CD4-positive, CD25-positive, alpha-beta regulatory T cell (primary cell): ENCODE data around the gene GSTA4. TPM values are rescaled to one million over a fixed set of nuclear protein-coding genes. Genes with fewer than 3 reads are reported as not detected.
"Not testable (repeated sequence)": the region's sequence is repeated elsewhere in the genome, so short reads cannot be mapped to it uniquely, and the experiment has no call there.

Experiments used
- ATAC-seq, 2 donors: fragments of 150-1000 bp; cut with Tn5 transposase; one replicate each; pipeline ENCODE4 v1.10.0; 2021; ENCODE audit warnings: low read depth in 2 of 2, moderate number of reproducible peaks in 2 of 2, moderate library complexity in 1 of 2
- DNase-seq, 3 donors: peaks; one replicate each; pipeline versions ENCODE4 v3.0.0 to v3.0.0-alpha.2; 2012 to 2022; ENCODE audit warnings: mixed read lengths in 1 of 3
- H3K27ac ChIP-seq: one replicate; pipeline ENCODE4 v1.7.0; 2013; ENCODE audit warnings: mild to moderate bottlenecking, low read length; ENCODE audit not compliant: insufficient read depth, poor library complexity, severe bottlenecking
- H3K27me3 ChIP-seq: one replicate; pipeline ENCODE4 v1.7.0; 2013; ENCODE audit warnings: low read length; ENCODE audit not compliant: control insufficient read depth, insufficient read depth
- H3K36me3 ChIP-seq: one replicate; pipeline ENCODE4 v1.7.0; 2013; ENCODE audit warnings: mild to moderate bottlenecking, low read length, moderate library complexity; ENCODE audit not compliant: control insufficient read depth, insufficient read depth
- H3K4me1 ChIP-seq: 2 replicates; pipeline ENCODE4 v1.7.0; 2013; ENCODE audit warnings: mild to moderate bottlenecking, low read length; ENCODE audit not compliant: insufficient read depth, control insufficient read depth, poor library complexity, severe bottlenecking
- H3K4me3 ChIP-seq: one replicate; pipeline ENCODE4 v1.7.0; 2013; ENCODE audit warnings: low read depth, mild to moderate bottlenecking, low read length, moderate library complexity
- H3K9me3 ChIP-seq, 2 experiments: 1 replicate in 1 of 2; 2 replicates in 1 of 2; pipeline ENCODE4 v1.7.0; 2013; ENCODE audit warnings: low read length in 2 of 2, mild to moderate bottlenecking in 1 of 2, moderate library complexity in 1 of 2; ENCODE audit not compliant: control insufficient read depth in 2 of 2
- H3K27ac Mint-ChIP-seq, 3 donors: one replicate each; pipeline ENCODE4 v1.8.0; 2020 to 2022; ENCODE audit warnings: mild to moderate bottlenecking in 3 of 3, mixed read lengths in 3 of 3, moderate library complexity in 2 of 3
- H3K27me3 Mint-ChIP-seq: one replicate; pipeline ENCODE4 v1.8.0; 2022; ENCODE audit warnings: mild to moderate bottlenecking, mixed read lengths
- H3K36me3 Mint-ChIP-seq: one replicate; pipeline ENCODE4 v1.8.0; 2020; ENCODE audit warnings: mixed read lengths
- H3K4me1 Mint-ChIP-seq, 4 donors: one replicate each; pipeline ENCODE4 v1.8.0; 2020 to 2022; ENCODE audit warnings: mixed read lengths in 4 of 4, mild to moderate bottlenecking in 1 of 4
- H3K4me3 Mint-ChIP-seq, 4 donors: one replicate each; pipeline ENCODE4 v1.8.0; 2020 to 2022; ENCODE audit warnings: mild to moderate bottlenecking in 4 of 4, mixed read lengths in 4 of 4, moderate library complexity in 3 of 4
- H3K9me3 Mint-ChIP-seq, 7 donors: one replicate each; pipeline ENCODE4 v1.8.0; 2020 to 2022; ENCODE audit warnings: mixed read lengths in 7 of 7, mild to moderate bottlenecking in 3 of 7, moderate library complexity in 2 of 7
- polyA plus RNA-seq, 4 donors: library from polyadenylated mRNA; unstranded; fragments of 300-500 nt; fragmentation: Illumina TruSeq; gene quantifications; one replicate each; pipeline ENCODE4 v1.2.3, GENCODE V29; 2021
- total RNA-seq: library from RNA; stranded (reverse); gene quantifications from one replicate; pipeline ENCODE4 v1.2.3, GENCODE V29; 2022

The GSTA4 gene
- total and polyA plus RNA-seq, 5 donors from 2014 or later, result 1.1 to 4.1 (median 1.2) TPM

GRCh38 chr6:52955871-52956270, 39.2 kb downstream of the GSTA4 start:
- no peaks in the 10 kb centered on the region for H3K9me3 ChIP-seq
- H3K9me3 Mint-ChIP-seq, result no peaks in the 10 kb centered on the region
- ATAC-seq (no peak), DNase-seq (no peak)
- H3K27ac ChIP-seq, result no peak overlapping the region
- peaks cover 16% of the 10 kb centered on the region for H3K27me3 Mint-ChIP-seq
- no peak overlapping the region for H3K27ac Mint-ChIP-seq
- H3K36me3 ChIP-seq, result no peaks in the 10 kb centered on the region
- no peaks in the 10 kb centered on the region for H3K4me1 Mint-ChIP-seq
- H3K4me3 Mint-ChIP-seq, result no peak overlapping the region
- no peaks in the 10 kb centered on the region for H3K4me1 ChIP-seq
- H3K27me3 ChIP-seq, result peaks cover 3% of the 10 kb centered on the region
- H3K4me3 ChIP-seq, result no peak overlapping the region
- no peaks in the 10 kb centered on the region for H3K36me3 Mint-ChIP-seq

- H3K4me1 Mint-ChIP-seq, result no peaks in the 10 kb centered on the region
- Histone ChIP-seq H3K27me3 (peaks cover 3% of the 10 kb centered on the region), H3K4me1 (no peaks in the 10 kb centered on the region), H3K36me3 (no peaks in the 10 kb centered on the region), H3K9me3 (no peaks in the 10 kb centered on the region), H3K4me3 (no peak overlapping the region), H3K27ac (no peak overlapping the region)
- H3K27ac Mint-ChIP-seq, result no peak overlapping the region
- peaks cover 21% of the 10 kb centered on the region for H3K27me3 Mint-ChIP-seq
- no peak for DNase-seq
- H3K36me3 Mint-ChIP-seq, result no peaks in the 10 kb centered on the region
- ATAC-seq, result no peak
- H3K4me3 Mint-ChIP-seq, result no peak overlapping the region
- no peaks in the 10 kb centered on the region for H3K9me3 Mint-ChIP-seq
These were observed 40.9 kb downstream of the GSTA4 start for GRCh38 chr6:52953911-52954839.

DNA sequence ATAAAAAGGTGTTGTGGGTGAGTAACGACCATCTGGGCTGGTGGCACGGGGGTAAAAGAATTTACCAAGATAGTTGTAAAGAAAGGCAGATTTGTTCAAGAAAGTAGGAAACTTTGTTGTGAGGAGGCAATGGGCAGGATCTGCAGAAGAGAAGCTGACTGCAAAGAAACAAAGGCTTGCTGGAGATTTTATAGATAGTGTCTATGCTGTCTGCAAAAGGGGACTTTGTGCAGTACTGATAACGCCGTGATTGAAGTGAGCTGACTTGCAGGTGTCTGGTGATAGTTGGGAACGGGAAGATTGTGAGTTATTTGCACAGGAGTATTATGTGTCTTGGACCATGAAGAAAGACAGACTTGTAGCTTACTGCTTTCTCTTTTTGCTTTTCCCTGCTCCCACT, 48.8 kb downstream of the GSTA4 start:
- peaks cover 33% of the 10 kb centered on the region for H3K27me3 Mint-ChIP-seq
- no peak for ATAC-seq
- H3K4me3 Mint-ChIP-seq, result no peak overlapping the region

GRCh38 chr6:52942821-52943220, 52.3 kb downstream of the GSTA4 start:
- H3K4me1 ChIP-seq, H3K27me3 ChIP-seq, H3K4me3 Mint-ChIP-seq, H3K4me3 ChIP-seq, H3K36me3 ChIP-seq, H3K36me3 Mint-ChIP-seq, ATAC-seq, H3K9me3 Mint-ChIP-seq, H3K4me1 Mint-ChIP-seq, H3K9me3 ChIP-seq, H3K27ac Mint-ChIP-seq, H3K27ac ChIP-seq, DNase-seq: not testable (repeated sequence)
- peaks cover 31% of the 10 kb centered on the region for H3K27me3 Mint-ChIP-seq

More for the DNA sequence above, 48.8 kb downstream of the GSTA4 start:
- no peak overlapping the region for H3K27ac ChIP-seq
- no peaks in the 10 kb centered on the region for H3K36me3 Mint-ChIP-seq
- peaks cover 0 to 8% (median 2%) of the 10 kb centered on the region in 4 donors for H3K4me1 Mint-ChIP-seq
- no peak for DNase-seq
- no peaks in the 10 kb centered on the region for H3K36me3 ChIP-seq
- no peaks in the 10 kb centered on the region for H3K9me3 Mint-ChIP-seq
- H3K27ac Mint-ChIP-seq, result no peak overlapping the region
- no peaks in the 10 kb centered on the region for H3K4me1 ChIP-seq
- no peaks in the 10 kb centered on the region for H3K9me3 ChIP-seq
- H3K4me3 ChIP-seq, result no peak overlapping the region
- H3K27me3 ChIP-seq, result peaks cover 8% of the 10 kb centered on the region

GRCh38 chr6:52942221-52942620, 52.9 kb downstream of the GSTA4 start:
- H3K4me1 Mint-ChIP-seq, result peaks cover 0 to 8% (median 2%) of the 10 kb centered on the region in 4 donors
- H3K9me3 Mint-ChIP-seq, result no peaks in the 10 kb centered on the region
- Histone ChIP-seq H3K27me3 (peaks cover 8% of the 10 kb centered on the region), H3K9me3 (no peaks in the 10 kb centered on the region), H3K4me3 (no peak overlapping the region), H3K27ac (no peak overlapping the region), H3K4me1 (no peaks in the 10 kb centered on the region), H3K36me3 (no peaks in the 10 kb centered on the region)
- no peak for DNase-seq
- no peaks in the 10 kb centered on the region for H3K36me3 Mint-ChIP-seq
- ATAC-seq, result no peak
- no peak overlapping the region for H3K27ac Mint-ChIP-seq
- no peak overlapping the region for H3K4me3 Mint-ChIP-seq
- H3K27me3 Mint-ChIP-seq, result peaks cover 26% of the 10 kb centered on the region

GRCh38 chr6:52937908-52938307, 57.2 kb downstream of the GSTA4 start:
- Histone ChIP-seq H3K27me3 (no peaks in the 10 kb centered on the region), H3K4me1 (no peaks in the 10 kb centered on the region), H3K27ac (no peak overlapping the region), H3K9me3 (no peaks in the 10 kb centered on the region), H3K36me3 (no peaks in the 10 kb centered on the region), H3K4me3 (no peak overlapping the region)
- H3K4me3 Mint-ChIP-seq, result no peak overlapping the region
- H3K36me3 Mint-ChIP-seq, result no peaks in the 10 kb centered on the region
- peaks cover 0 to 1% (median 0%) of the 10 kb centered on the region in 7 donors for H3K9me3 Mint-ChIP-seq
- peaks cover 12% of the 10 kb centered on the region for H3K27me3 Mint-ChIP-seq
- peaks cover 0 to 4% (median 0%) of the 10 kb centered on the region in 4 donors for H3K4me1 Mint-ChIP-seq
- DNase-seq (no peak), ATAC-seq (no peak)
- H3K27ac Mint-ChIP-seq, result no peak overlapping the region

- DNase-seq, result no peak
- Mint-ChIP-seq H3K36me3 (no peaks in the 10 kb centered on the region), H3K4me3 (no peak overlapping the region), H3K9me3 (peaks cover 0 to 1% (median 0%) of the 10 kb centered on the region in 7 donors), H3K27ac (no peak overlapping the region), H3K4me1 (peaks cover 0 to 4% (median 0%) of the 10 kb centered on the region in 4 donors), H3K27me3 (peaks cover 12% of the 10 kb centered on the region)
- H3K36me3 ChIP-seq, result no peaks in the 10 kb centered on the region
- no peaks in the 10 kb centered on the region for H3K4me1 ChIP-seq
- H3K27me3 ChIP-seq, result peaks cover 4% of the 10 kb centered on the region
- no peaks in the 10 kb centered on the region for H3K9me3 ChIP-seq
- H3K27ac ChIP-seq, result no peak overlapping the region
- H3K4me3 ChIP-seq, result no peak overlapping the region
- no peak for ATAC-seq
These were observed 61.3 kb downstream of the GSTA4 start for GRCh38 chr6:52933778-52934177.

GRCh38 chr6:52931351-52931750, 63.7 kb downstream of the GSTA4 start:
- Histone ChIP-seq H3K4me1 (no peaks in the 10 kb centered on the region), H3K27me3 (peaks cover 4% of the 10 kb centered on the region), H3K4me3 (no peak overlapping the region), H3K36me3 (no peaks in the 10 kb centered on the region), H3K27ac (no peak overlapping the region), H3K9me3 (no peaks in the 10 kb centered on the region)
- ATAC-seq (no peak), DNase-seq (no peak)
- Mint-ChIP-seq H3K9me3 (peaks cover 0 to 4% (median 0%) of the 10 kb centered on the region in 7 donors), H3K27ac (no peak overlapping the region), H3K36me3 (no peaks in the 10 kb centered on the region), H3K4me3 (no peak overlapping the region), H3K27me3 (peaks cover 16% of the 10 kb centered on the region), H3K4me1 (peaks cover 0 to 8% (median 0%) of the 10 kb centered on the region in 4 donors)
